ENCODE measurements around the gene MED12L.

GRCh38 chr3:151415289-151415688 is 329.8 kb downstream of the MED12L start:
- TF ChIP-seq CTCF (conservative IDR thresholded peaks at IDR 0.05) = no peak
- no peak for TF ChIP-seq EZH2 (IDR thresholded peaks at IDR 0.05; ENCODE audit: low read depth)
